ENCODE measurements around the gene CELSR1.

CELSR1 gene

GRCh38 chr22:46379066-46379930 lies 158.1 kb downstream of the CELSR1 start:
- in situ Hi-C loops (cut with HindIII; ENCODE audit: low sequenced_read_pairs) = no loop called here
- TF ChIP-seq, protein P1, sequence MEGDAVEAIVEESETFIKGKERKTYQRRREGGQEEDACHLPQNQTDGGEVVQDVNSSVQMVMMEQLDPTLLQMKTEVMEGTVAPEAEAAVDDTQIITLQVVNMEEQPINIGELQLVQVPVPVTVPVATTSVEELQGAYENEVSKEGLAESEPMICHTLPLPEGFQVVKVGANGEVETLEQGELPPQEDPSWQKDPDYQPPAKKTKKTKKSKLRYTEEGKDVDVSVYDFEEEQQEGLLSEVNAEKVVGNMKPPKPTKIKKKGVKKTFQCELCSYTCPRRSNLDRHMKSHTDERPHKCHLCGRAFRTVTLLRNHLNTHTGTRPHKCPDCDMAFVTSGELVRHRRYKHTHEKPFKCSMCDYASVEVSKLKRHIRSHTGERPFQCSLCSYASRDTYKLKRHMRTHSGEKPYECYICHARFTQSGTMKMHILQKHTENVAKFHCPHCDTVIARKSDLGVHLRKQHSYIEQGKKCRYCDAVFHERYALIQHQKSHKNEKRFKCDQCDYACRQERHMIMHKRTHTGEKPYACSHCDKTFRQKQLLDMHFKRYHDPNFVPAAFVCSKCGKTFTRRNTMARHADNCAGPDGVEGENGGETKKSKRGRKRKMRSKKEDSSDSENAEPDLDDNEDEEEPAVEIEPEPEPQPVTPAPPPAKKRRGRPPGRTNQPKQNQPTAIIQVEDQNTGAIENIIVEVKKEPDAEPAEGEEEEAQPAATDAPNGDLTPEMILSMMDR (IDR thresholded peaks at IDR 0.05; ENCODE audit: low read depth, low read length, missing control alignments) = no peak
- no peak overlapping the region for H3K4me3 ChIP-seq (ENCODE audit: low read depth, low read length)
- DNase-seq (ENCODE audit: low read depth) = no peak

- in situ Hi-C loops (cut with HindIII; ENCODE audit: low sequenced_read_pairs) = no loop called here
- TF ChIP-seq, protein P1 (IDR thresholded peaks at IDR 0.05; ENCODE audit: low read depth, low read length, missing control alignments) = no peak
Observed at GRCh38 chr22:46378426-46379065, 158.9 kb downstream of the CELSR1 start.

GRCh38 chr22:46377525-46378425 lies 159.6 kb downstream of the CELSR1 start:
- H3K4me3 ChIP-seq (ENCODE audit: low read depth, low read length) = no peak overlapping the region
- in situ Hi-C loops (cut with HindIII; ENCODE audit: low sequenced_read_pairs) = no loop called here
- DNase-seq (ENCODE audit: low read depth) = no peak
- TF ChIP-seq, protein P1 (IDR thresholded peaks at IDR 0.05; ENCODE audit: low read depth, low read length, missing control alignments) = no peak

More at GRCh38 chr22:46378426-46379065, 158.9 kb downstream of the CELSR1 start:
- no peak overlapping the region for H3K4me3 ChIP-seq (ENCODE audit: low read depth, low read length)
- DNase-seq (ENCODE audit: low read depth) = no peak

- no peak for DNase-seq (ENCODE audit: low read depth)
- in situ Hi-C loops (cut with HindIII; ENCODE audit: low sequenced_read_pairs) = no loop called here
- TF ChIP-seq, protein P1 (IDR thresholded peaks at IDR 0.05; ENCODE audit: low read depth, low read length, missing control alignments) = no peak
- no peak overlapping the region for H3K4me3 ChIP-seq (ENCODE audit: low read depth, low read length)
Observed at GRCh38 chr22:46376908-46377524, 160.4 kb downstream of the CELSR1 start.

DNA sequence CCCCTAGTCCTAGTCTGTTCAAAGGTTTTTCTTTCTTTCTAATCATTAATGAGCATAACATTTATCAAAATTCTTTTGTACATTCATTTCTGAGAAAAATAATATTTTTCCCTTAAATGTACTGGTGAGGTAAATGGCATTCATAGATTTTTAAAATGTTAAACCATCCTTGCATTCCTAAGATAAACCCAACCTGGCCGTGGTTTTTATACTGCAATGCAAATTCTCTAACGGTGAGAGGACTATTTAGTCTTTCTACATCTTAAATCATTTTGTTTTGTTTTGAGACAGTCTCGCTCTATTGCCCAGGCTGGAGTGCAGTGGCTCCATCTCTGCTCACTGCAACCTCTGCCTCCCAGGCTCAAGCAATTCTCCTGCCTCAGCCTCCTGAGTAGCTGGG lies 161.3 kb downstream of the CELSR1 start:
- no peak for DNase-seq (ENCODE audit: low read depth)
- TF ChIP-seq, protein P1 (IDR thresholded peaks at IDR 0.05; ENCODE audit: low read depth, low read length, missing control alignments) = no peak
- in situ Hi-C loops (cut with HindIII; ENCODE audit: low sequenced_read_pairs) = no loop called here
- H3K4me3 ChIP-seq (ENCODE audit: low read depth, low read length) = no peak overlapping the region
